ENCODE data around the gene ABCC1.

The ABCC1 gene

DNA sequence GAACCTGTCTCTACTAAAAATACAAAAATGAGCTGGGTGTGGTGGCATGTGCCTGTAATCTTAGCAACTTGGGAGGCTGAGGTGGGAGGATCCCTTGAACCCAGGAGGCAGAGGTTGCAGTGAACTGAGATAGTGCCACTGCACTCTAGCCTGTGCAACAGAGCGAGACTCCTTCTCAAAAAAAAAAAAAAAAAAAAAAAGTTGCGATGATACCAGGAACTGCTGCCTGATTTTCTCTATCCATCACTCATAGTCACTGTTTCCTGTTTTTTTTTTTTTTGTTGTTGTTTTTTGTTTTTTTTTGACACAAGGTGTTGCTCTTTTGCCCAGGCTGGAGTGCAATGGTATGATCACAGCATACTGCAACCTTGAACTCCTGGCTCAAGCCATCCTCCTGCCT, 59.2 kb downstream of the ABCC1 start:
- no peak for DNase-seq (ENCODE audit: low read depth, low spot score)
- H3K9ac ChIP-seq (ENCODE audit: insufficient read length, low read depth): no peak overlapping the region
- H3K4me3 ChIP-seq (ENCODE audit: insufficient read length, low read depth): no peak overlapping the region
- H3K9me3 ChIP-seq (ENCODE audit: insufficient read depth, low read length): no peaks in the 10 kb centered on the region
- peaks cover 48% of the 10 kb centered on the region for H3K36me3 ChIP-seq (ENCODE audit: insufficient read depth, insufficient read length, low read length)
- no peak for TF ChIP-seq ZNF274 (IDR thresholded peaks at IDR 0.05; ENCODE audit: low read depth, low read length)
- no peak for TF ChIP-seq YY1 (IDR thresholded peaks at IDR 0.05; ENCODE audit: insufficient read depth, insufficient read length)
- TF ChIP-seq SUZ12 (IDR thresholded peaks at IDR 0.05; ENCODE audit: extremely low read depth, insufficient read depth, insufficient read length): no peak
- no peaks in the 10 kb centered on the region for H3K27me3 ChIP-seq (ENCODE audit: insufficient read depth, insufficient read length)
- H3K4me1 ChIP-seq (ENCODE audit: insufficient read depth, insufficient read length): no peaks in the 10 kb centered on the region

GRCh38 chr16:16009401-16009800, 60.0 kb downstream of the ABCC1 start:
- peaks cover 51% of the 10 kb centered on the region for H3K36me3 ChIP-seq (ENCODE audit: insufficient read depth, insufficient read length, low read length)
- no peaks in the 10 kb centered on the region for H3K9me3 ChIP-seq (ENCODE audit: insufficient read depth, low read length)
- H3K4me3 ChIP-seq (ENCODE audit: insufficient read length, low read depth): no peak overlapping the region
- H3K4me1 ChIP-seq (ENCODE audit: insufficient read depth, insufficient read length): no peaks in the 10 kb centered on the region
- TF ChIP-seq SUZ12 (IDR thresholded peaks at IDR 0.05; ENCODE audit: extremely low read depth, insufficient read depth, insufficient read length) (no peak), YY1 (IDR thresholded peaks at IDR 0.05; ENCODE audit: insufficient read depth, insufficient read length) (no peak), ZNF274 (IDR thresholded peaks at IDR 0.05; ENCODE audit: low read depth, low read length) (no peak)
- no peak overlapping the region for H3K9ac ChIP-seq (ENCODE audit: insufficient read length, low read depth)
- H3K27me3 ChIP-seq (ENCODE audit: insufficient read depth, insufficient read length): no peaks in the 10 kb centered on the region
- DNase-seq (ENCODE audit: low read depth, low spot score): no peak

- TF ChIP-seq ZNF274 (IDR thresholded peaks at IDR 0.05; ENCODE audit: low read depth, low read length) (no peak), SUZ12 (IDR thresholded peaks at IDR 0.05; ENCODE audit: extremely low read depth, insufficient read depth, insufficient read length) (no peak), YY1 (IDR thresholded peaks at IDR 0.05; ENCODE audit: insufficient read depth, insufficient read length) (no peak)
- Histone ChIP-seq H3K27me3 (ENCODE audit: insufficient read depth, insufficient read length) (no peaks in the 10 kb centered on the region), H3K4me1 (ENCODE audit: insufficient read depth, insufficient read length) (no peaks in the 10 kb centered on the region), H3K36me3 (ENCODE audit: insufficient read depth, insufficient read length, low read length) (peaks cover 57% of the 10 kb centered on the region), H3K9me3 (ENCODE audit: insufficient read depth, low read length) (no peaks in the 10 kb centered on the region), H3K4me3 (ENCODE audit: insufficient read length, low read depth) (no peak overlapping the region), H3K9ac (ENCODE audit: insufficient read length, low read depth) (no peak overlapping the region)
- DNase-seq (ENCODE audit: low read depth, low spot score): no peak
Measured at GRCh38 chr16:16010194-16010593, 60.8 kb downstream of the ABCC1 start.

GRCh38 chr16:16012144-16012543, 62.7 kb downstream of the ABCC1 start:
- DNase-seq (ENCODE audit: low read depth, low spot score): no peak

GRCh38 chr16:16013812-16014211, 64.4 kb downstream of the ABCC1 start:
- TF ChIP-seq YY1 (IDR thresholded peaks at IDR 0.05; ENCODE audit: insufficient read depth, insufficient read length) (no peak), SUZ12 (IDR thresholded peaks at IDR 0.05; ENCODE audit: extremely low read depth, insufficient read depth, insufficient read length) (no peak), ZNF274 (IDR thresholded peaks at IDR 0.05; ENCODE audit: low read depth, low read length) (no peak)
- Histone ChIP-seq H3K36me3 (ENCODE audit: insufficient read depth, insufficient read length, low read length) (peaks cover 77% of the 10 kb centered on the region), H3K4me1 (ENCODE audit: insufficient read depth, insufficient read length) (no peaks in the 10 kb centered on the region), H3K9ac (ENCODE audit: insufficient read length, low read depth) (no peak overlapping the region), H3K27me3 (ENCODE audit: insufficient read depth, insufficient read length) (no peaks in the 10 kb centered on the region), H3K4me3 (ENCODE audit: insufficient read length, low read depth) (no peak overlapping the region), H3K9me3 (ENCODE audit: insufficient read depth, low read length) (no peaks in the 10 kb centered on the region)
- no peak for DNase-seq (ENCODE audit: low read depth, low spot score)

More at GRCh38 chr16:16012144-16012543, 62.7 kb downstream of the ABCC1 start:
- Histone ChIP-seq H3K4me1 (ENCODE audit: insufficient read depth, insufficient read length) (no peaks in the 10 kb centered on the region), H3K9me3 (ENCODE audit: insufficient read depth, low read length) (no peaks in the 10 kb centered on the region), H3K4me3 (ENCODE audit: insufficient read length, low read depth) (no peak overlapping the region), H3K36me3 (ENCODE audit: insufficient read depth, insufficient read length, low read length) (peaks cover 75% of the 10 kb centered on the region), H3K27me3 (ENCODE audit: insufficient read depth, insufficient read length) (no peaks in the 10 kb centered on the region), H3K9ac (ENCODE audit: insufficient read length, low read depth) (no peak overlapping the region)
- TF ChIP-seq YY1 (IDR thresholded peaks at IDR 0.05; ENCODE audit: insufficient read depth, insufficient read length): no peak
- TF ChIP-seq ZNF274 (IDR thresholded peaks at IDR 0.05; ENCODE audit: low read depth, low read length): no peak
- no peak for TF ChIP-seq SUZ12 (IDR thresholded peaks at IDR 0.05; ENCODE audit: extremely low read depth, insufficient read depth, insufficient read length)

DNA sequence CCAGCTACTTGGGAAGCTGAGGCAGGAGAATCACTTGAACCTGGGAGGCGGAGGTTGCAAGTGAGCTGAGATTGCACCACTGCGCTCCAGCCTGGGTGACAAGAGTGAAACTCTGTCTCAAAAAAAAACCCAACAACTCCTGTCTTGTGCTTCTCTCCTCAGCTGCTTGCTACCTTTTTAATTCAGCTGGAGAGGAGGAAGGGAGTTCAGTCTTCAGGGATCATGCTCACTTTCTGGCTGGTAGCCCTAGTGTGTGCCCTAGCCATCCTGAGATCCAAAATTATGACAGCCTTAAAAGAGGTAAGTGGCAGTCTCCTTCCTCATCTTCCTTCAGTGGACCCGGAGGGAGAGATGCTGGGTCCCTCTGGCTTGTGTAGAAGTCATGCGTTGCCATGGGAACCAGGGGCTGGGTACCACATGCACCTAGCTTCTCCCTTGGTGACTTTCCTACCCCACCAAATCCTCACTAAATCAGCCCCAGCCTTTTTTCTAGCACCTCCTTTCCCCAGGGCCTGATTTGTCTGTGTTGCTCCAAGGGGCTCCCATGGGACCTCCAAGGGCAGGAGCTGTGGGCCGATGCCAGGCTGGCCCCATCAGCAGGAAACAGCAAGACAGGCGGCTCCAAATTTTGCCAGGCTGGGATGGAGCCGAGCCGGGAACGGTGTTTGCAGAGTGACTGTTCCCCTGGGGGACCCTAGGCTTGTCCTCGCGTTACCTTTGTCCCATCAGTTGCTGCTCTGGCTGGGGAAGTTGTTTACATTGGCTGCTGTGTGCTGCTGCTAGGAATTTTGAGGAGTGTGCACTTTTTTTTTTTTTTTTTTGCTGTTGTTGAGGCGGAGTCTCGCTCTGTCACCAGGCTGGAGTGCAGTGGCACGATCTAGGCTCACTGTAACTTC, 65.2 kb downstream of the ABCC1 start:
- H3K9ac ChIP-seq (ENCODE audit: insufficient read length, low read depth): no peak overlapping the region
- no peak overlapping the region for H3K4me3 ChIP-seq (ENCODE audit: insufficient read length, low read depth)
- H3K27me3 ChIP-seq (ENCODE audit: insufficient read depth, insufficient read length): no peaks in the 10 kb centered on the region
- peaks cover 76% of the 10 kb centered on the region for H3K36me3 ChIP-seq (ENCODE audit: insufficient read depth, insufficient read length, low read length)
- no peak for DNase-seq (ENCODE audit: low read depth, low spot score)
- TF ChIP-seq SUZ12 (IDR thresholded peaks at IDR 0.05; ENCODE audit: extremely low read depth, insufficient read depth, insufficient read length) (no peak), YY1 (IDR thresholded peaks at IDR 0.05; ENCODE audit: insufficient read depth, insufficient read length) (no peak)
- no peaks in the 10 kb centered on the region for H3K9me3 ChIP-seq (ENCODE audit: insufficient read depth, low read length)
- H3K4me1 ChIP-seq (ENCODE audit: insufficient read depth, insufficient read length): no peaks in the 10 kb centered on the region

DNA sequence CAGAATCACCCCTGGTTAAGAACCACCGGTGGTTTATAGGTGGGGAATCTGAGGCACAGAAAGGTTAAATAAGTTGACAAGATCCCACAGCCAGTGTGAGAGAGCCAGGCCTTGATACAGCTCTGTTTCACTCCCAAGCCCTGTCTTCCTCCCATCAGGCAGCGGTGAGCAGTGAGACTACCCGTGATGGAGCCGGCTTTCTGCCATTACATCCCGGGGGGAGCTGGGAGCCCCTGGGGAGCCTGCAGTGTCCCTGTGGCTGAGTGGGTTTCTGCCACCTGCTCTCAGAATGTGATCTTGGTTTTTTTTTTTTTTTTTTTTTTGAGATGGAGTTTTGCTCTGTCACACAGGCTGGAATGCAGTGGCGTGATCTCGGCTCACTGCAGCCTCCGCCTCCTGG, 66.4 kb downstream of the ABCC1 start:
- Histone ChIP-seq H3K9me3 (ENCODE audit: insufficient read depth, low read length) (no peaks in the 10 kb centered on the region), H3K4me3 (ENCODE audit: insufficient read length, low read depth) (no peak overlapping the region), H3K4me1 (ENCODE audit: insufficient read depth, insufficient read length) (no peaks in the 10 kb centered on the region), H3K9ac (ENCODE audit: insufficient read length, low read depth) (no peak overlapping the region), H3K36me3 (ENCODE audit: insufficient read depth, insufficient read length, low read length) (peaks cover 77% of the 10 kb centered on the region), H3K27me3 (ENCODE audit: insufficient read depth, insufficient read length) (no peaks in the 10 kb centered on the region)
- DNase-seq (ENCODE audit: low read depth, low spot score): no peak
- no peak for TF ChIP-seq SUZ12 (IDR thresholded peaks at IDR 0.05; ENCODE audit: extremely low read depth, insufficient read depth, insufficient read length)
- no peak for TF ChIP-seq YY1 (IDR thresholded peaks at IDR 0.05; ENCODE audit: insufficient read depth, insufficient read length)
- TF ChIP-seq ZNF274 (IDR thresholded peaks at IDR 0.05; ENCODE audit: low read depth, low read length): no peak

All from NT2/D1 (cell line).